T-cell (primary cell): ENCODE measurements around the gene PLA2G2A. TPM values are rescaled to one million over a fixed set of nuclear protein-coding genes. Genes with fewer than 3 reads are reported as not detected.
"Not testable (repeated sequence)": the region's sequence is repeated elsewhere in the genome, so short reads cannot be mapped to it uniquely, and the experiment has no call there.

Experiments used
- ATAC-seq, 4 experiments: fragments of 200-7000 bp in 3 of 4; fragments of 150-1000 bp in 1 of 4; cut with Tn5 transposase; replicated peaks in 1 of 4; 1 replicate in 3 of 4; 2 replicates in 1 of 4; pipeline ENCODE4 v1.10.0; 2021; ENCODE audit warnings: moderate library complexity in 3 of 4, mild to moderate bottlenecking in 2 of 4, moderate number of reproducible peaks in 1 of 4
- CTCF ChIA-PET, 2 donors: fragments of 300-600 bp; sonication (Branson Sonifier 250); formaldehyde crosslinking; loops; one replicate each; lab custom pipeline; 2022; ENCODE audit warnings: antibody characterized with exemption in 2 of 2; lab: Charles Lee
- POLR2A ChIA-PET, 2 donors: fragments of 300-600 bp; sonication (Branson Sonifier 250); formaldehyde crosslinking; loops; one replicate each; lab custom pipeline; 2022; ENCODE audit warnings: antibody characterized with exemption in 2 of 2; lab: Charles Lee
- DNase-seq, 35 experiments: peaks; one replicate each; pipeline versions ENCODE4 v3.0.0 to v3.0.0-alpha.2; 2013 to 2023
- H3K27ac ChIP-seq: one replicate; pipeline ENCODE4 v1.5.1; 2013; ENCODE audit warnings: low read length
- H3K27me3 ChIP-seq, 2 experiments: replicated peaks in 1 of 2; 1 replicate in 1 of 2; 2 replicates in 1 of 2; pipeline versions ENCODE4 v1.6.1 to v1.7.0; 2013; ENCODE audit warnings: low read length in 1 of 2, mixed read lengths in 1 of 2; ENCODE audit not compliant: control insufficient read depth in 2 of 2, insufficient read depth in 2 of 2; ENCODE audit errors: extremely low read depth in 1 of 2
- H3K36me3 ChIP-seq, 2 donors: 1 replicate in 1 of 2; 2 replicates in 1 of 2; pipeline versions ENCODE4 v1.6.1 to v1.7.0; 2013; ENCODE audit warnings: low read length in 1 of 2; ENCODE audit not compliant: control insufficient read depth in 2 of 2, insufficient read depth in 1 of 2; ENCODE audit errors: extremely low read depth in 1 of 2
- H3K4me1 ChIP-seq, 2 experiments: 1 replicate in 1 of 2; 2 replicates in 1 of 2; pipeline versions ENCODE4 v1.6.1 to v1.7.0; 2013; ENCODE audit warnings: low read length in 2 of 2, mixed read lengths in 1 of 2; ENCODE audit not compliant: insufficient read depth in 2 of 2, control insufficient read depth in 1 of 2; ENCODE audit errors: extremely low read depth in 1 of 2
- H3K4me3 ChIP-seq, 2 donors: 1 replicate in 1 of 2; 2 replicates in 1 of 2; pipeline versions ENCODE4 v1.5.1 to v1.7.0; 2013; ENCODE audit warnings: mild to moderate bottlenecking in 2 of 2, low read length in 1 of 2, moderate library complexity in 1 of 2; ENCODE audit not compliant: control insufficient read depth in 1 of 2; ENCODE audit errors: extremely low read depth in 1 of 2
- H3K9me3 ChIP-seq: 2 replicates; pipeline ENCODE4 v1.7.0; 2013
- H3K27ac Mint-ChIP-seq, 2 donors: one replicate each; pipeline ENCODE4 v1.8.0; 2020 to 2021; ENCODE audit warnings: mild to moderate bottlenecking in 2 of 2, mixed read lengths in 2 of 2
- H3K27me3 Mint-ChIP-seq, 2 donors: one replicate each; pipeline ENCODE4 v1.8.0; 2021 to 2022; ENCODE audit warnings: mixed read lengths in 2 of 2
- H3K36me3 Mint-ChIP-seq: one replicate; pipeline ENCODE4 v1.8.0; 2021; ENCODE audit warnings: mixed read lengths
- H3K4me1 Mint-ChIP-seq, 3 donors: one replicate each; pipeline ENCODE4 v1.8.0; 2020 to 2022; ENCODE audit warnings: mixed read lengths in 3 of 3, mild to moderate bottlenecking in 1 of 3
- H3K4me3 Mint-ChIP-seq, 3 donors: one replicate each; pipeline ENCODE4 v1.8.0; 2020 to 2022; ENCODE audit warnings: mild to moderate bottlenecking in 3 of 3, mixed read lengths in 3 of 3, moderate library complexity in 3 of 3
- H3K9me3 Mint-ChIP-seq, 3 donors: one replicate each; pipeline ENCODE4 v1.8.0; 2020 to 2022; ENCODE audit warnings: mixed read lengths in 3 of 3
- WGBS: methylation state at CpG from one replicate; pipeline ENCODE4 v1.1.5; 2013; ENCODE audit warnings: missing lambda C conversion rate; ENCODE audit not compliant: insufficient coverage; 5-methylcytosine and 5-hydroxymethylcytosine counted together
- total RNA-seq, 35 experiments: library from RNA in 6 of 35; stranded (reverse) in 6 of 35; fragments of 120-200 nt in 1 of 35; gene quantifications; one replicate each; pipeline versions ENCODE4 v1.2.1 to v1.2.4 and lab custom pipeline; 2013 to 2026

PLA2G2A gene
- total RNA-seq, 5 donors from 2014 or later (not counting 1 experiment from before 2014, with no cell fraction given) = not detected

- no peaks in the 10 kb centered on the region for H3K9me3 ChIP-seq
- Mint-ChIP-seq H3K4me1 (no peaks in the 10 kb centered on the region), H3K27me3 (peaks cover 37 to 50% of the 10 kb centered on the region in 2 donors), H3K9me3 (peaks cover 6 to 11% (median 8%) of the 10 kb centered on the region in 3 donors), H3K4me3 (no peak overlapping the region), H3K27ac (no peak overlapping the region), H3K36me3 (no peaks in the 10 kb centered on the region)
- ChIA-PET CTCF (no interaction called here), POLR2A (interaction anchor here in 1 of 2 donors (0.6 to 0.7 kb wide), 2 partner anchors 153 to 184 kb away, joined by 3 to 4 read pairs; no protein-coding TSS in a partner anchor)
- H3K4me1 ChIP-seq = no peaks in the 10 kb centered on the region
- H3K36me3 ChIP-seq = no peaks in the 10 kb centered on the region
- no peak for ATAC-seq
- WGBS = no CpG with 5 or more reads among the region's 1 CpG
- H3K4me3 ChIP-seq = no peak overlapping the region
- DNase-seq = no peak
- H3K27me3 ChIP-seq = peaks cover 0 to 10% of the 10 kb centered on the region in 2 experiments
- H3K27ac ChIP-seq = no peak overlapping the region
Measured at GRCh38 chr1:20009212-20009611, 29.8 kb upstream of the PLA2G2A start.

GRCh38 chr1:20008391-20008841, 29.0 kb upstream of the PLA2G2A start:
- H3K27me3 Mint-ChIP-seq = peaks cover 40 to 55% of the 10 kb centered on the region in 2 donors
- 60% methylated on average over 1 of the region's 2 CpGs for WGBS
- Histone ChIP-seq H3K4me1 (no peaks in the 10 kb centered on the region), H3K9me3 (no peaks in the 10 kb centered on the region), H3K36me3 (no peaks in the 10 kb centered on the region), H3K27me3 (peaks cover 0 to 10% of the 10 kb centered on the region in 2 experiments), H3K4me3 (no peak overlapping the region), H3K27ac (no peak overlapping the region)
- no peak overlapping the region for H3K4me3 Mint-ChIP-seq
- ATAC-seq (no peak), DNase-seq (no peak)
- ChIA-PET POLR2A (no interaction called here), CTCF (no interaction called here)
- H3K9me3 Mint-ChIP-seq = peaks cover 8 to 14% (median 9%) of the 10 kb centered on the region in 3 donors
- no peak overlapping the region for H3K27ac Mint-ChIP-seq
- H3K4me1 Mint-ChIP-seq = no peaks in the 10 kb centered on the region
- no peaks in the 10 kb centered on the region for H3K36me3 Mint-ChIP-seq

DNA sequence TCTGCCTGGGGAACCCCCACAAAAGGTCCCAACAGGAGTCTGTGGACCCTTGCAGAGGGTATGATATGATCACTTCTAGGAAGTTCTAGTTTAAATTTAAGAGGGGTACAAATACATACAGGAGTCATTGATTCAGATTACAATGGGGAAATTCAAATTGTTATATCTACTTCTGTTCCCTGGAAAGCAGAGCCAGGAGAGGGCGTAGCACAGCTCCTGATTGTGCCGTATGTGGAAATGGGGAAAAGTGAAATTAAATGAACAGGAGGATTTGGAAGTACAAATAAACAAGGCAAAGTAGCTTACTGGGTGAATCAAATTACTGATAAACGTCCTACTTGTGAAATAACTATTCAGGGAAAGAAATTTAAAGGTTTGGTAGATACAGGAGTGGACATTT, 19.4 kb upstream of the PLA2G2A start:
- H3K27ac Mint-ChIP-seq, H3K4me1 Mint-ChIP-seq, DNase-seq, H3K4me3 Mint-ChIP-seq, POLR2A ChIA-PET, H3K36me3 ChIP-seq, H3K27ac ChIP-seq, H3K4me1 ChIP-seq, H3K36me3 Mint-ChIP-seq, H3K4me3 ChIP-seq, ATAC-seq, CTCF ChIA-PET, H3K9me3 ChIP-seq: not testable (repeated sequence)
- peaks cover 0 to 21% of the 10 kb centered on the region in 2 experiments for H3K27me3 ChIP-seq
- H3K27me3 Mint-ChIP-seq = peaks cover 54 to 70% of the 10 kb centered on the region in 2 donors
- H3K9me3 Mint-ChIP-seq = peaks cover 4 to 12% (median 8%) of the 10 kb centered on the region in 3 donors
- WGBS = no CpG with 5 or more reads among the region's 3 CpGs

- ATAC-seq (no peak), DNase-seq (no peak)
- no peak overlapping the region for H3K27ac ChIP-seq
- H3K4me3 ChIP-seq = no peak overlapping the region
- H3K4me1 Mint-ChIP-seq = no peaks in the 10 kb centered on the region
- no peaks in the 10 kb centered on the region for H3K4me1 ChIP-seq
- H3K4me3 Mint-ChIP-seq = no peak overlapping the region
- no peaks in the 10 kb centered on the region for H3K36me3 ChIP-seq
- no peaks in the 10 kb centered on the region for H3K9me3 Mint-ChIP-seq
- POLR2A ChIA-PET = no interaction called here
- H3K27me3 Mint-ChIP-seq = peaks cover 47 to 52% of the 10 kb centered on the region in 2 donors
- peaks cover 0 to 18% of the 10 kb centered on the region in 2 experiments for H3K27me3 ChIP-seq
- no peaks in the 10 kb centered on the region for H3K36me3 Mint-ChIP-seq
- H3K9me3 ChIP-seq = no peaks in the 10 kb centered on the region
- no peak overlapping the region for H3K27ac Mint-ChIP-seq
- no CpG with 5 or more reads among the region's 2 CpGs for WGBS
- CTCF ChIA-PET = no interaction called here
Measured at GRCh38 chr1:19990689-19991088, 11.3 kb upstream of the PLA2G2A start.

- POLR2A ChIA-PET, H3K36me3 ChIP-seq, CTCF ChIA-PET, H3K4me1 Mint-ChIP-seq, ATAC-seq, H3K4me3 Mint-ChIP-seq, H3K9me3 Mint-ChIP-seq, H3K4me3 ChIP-seq, H3K27ac Mint-ChIP-seq, H3K4me1 ChIP-seq, H3K36me3 Mint-ChIP-seq, H3K9me3 ChIP-seq, H3K27ac ChIP-seq, DNase-seq: not testable (repeated sequence)
- peaks cover 0 to 13% of the 10 kb centered on the region in 2 experiments for H3K27me3 ChIP-seq
- H3K27me3 Mint-ChIP-seq = peaks cover 47 to 51% of the 10 kb centered on the region in 2 donors
- WGBS = 35% methylated on average over 6 of the region's 9 CpGs
Measured at GRCh38 chr1:19990182-19990582, 10.8 kb upstream of the PLA2G2A start.

DNA sequence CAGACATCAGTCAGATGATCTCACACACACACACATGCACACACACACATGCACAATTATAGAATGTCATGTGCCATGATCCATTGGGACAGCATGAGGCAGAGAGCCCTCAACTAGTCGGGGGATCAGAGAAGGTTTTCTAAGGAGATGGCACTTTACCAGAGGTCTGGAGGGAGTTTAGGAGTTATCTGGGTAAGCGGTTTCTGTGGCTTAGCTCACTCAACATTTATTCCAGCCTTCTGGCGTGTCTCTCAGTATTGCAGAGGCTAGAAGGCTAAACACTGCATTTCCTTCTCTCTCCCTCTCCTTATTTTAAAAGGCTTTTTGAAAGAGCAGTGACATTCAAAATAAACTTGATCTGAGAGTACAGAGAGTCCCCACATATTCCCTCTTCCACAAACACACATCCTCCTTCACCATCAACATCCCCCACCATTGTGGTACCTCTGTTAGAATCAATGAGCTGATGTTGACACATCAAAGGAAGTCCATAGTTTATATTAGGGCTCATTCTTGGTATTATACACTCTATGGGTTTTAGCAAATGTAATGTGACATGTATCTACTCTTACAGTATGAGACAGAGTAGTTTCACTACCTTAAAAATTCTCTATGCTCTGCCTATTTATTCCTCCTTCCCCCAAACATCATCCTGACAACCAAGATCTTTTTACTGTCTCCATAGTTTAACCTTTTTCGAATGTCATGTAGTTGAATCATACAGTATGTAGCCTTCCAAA, 9.0 kb upstream of the PLA2G2A start:
- ATAC-seq = no peak
- DNase-seq = no peak
- no peak overlapping the region for H3K27ac ChIP-seq
- H3K27me3 ChIP-seq = peaks cover 0 to 7% of the 10 kb centered on the region in 2 experiments
- H3K27me3 Mint-ChIP-seq = peaks cover 36 to 39% of the 10 kb centered on the region in 2 donors
- H3K36me3 Mint-ChIP-seq = no peaks in the 10 kb centered on the region
- no peaks in the 10 kb centered on the region for H3K9me3 ChIP-seq
- no peaks in the 10 kb centered on the region for H3K9me3 Mint-ChIP-seq
- CTCF ChIA-PET = no interaction called here
- H3K4me3 Mint-ChIP-seq = no peak overlapping the region
- no peak overlapping the region for H3K27ac Mint-ChIP-seq
- H3K4me1 ChIP-seq = no peaks in the 10 kb centered on the region
- H3K36me3 ChIP-seq = no peaks in the 10 kb centered on the region
- H3K4me1 Mint-ChIP-seq = no peaks in the 10 kb centered on the region
- no CpG with 5 or more reads among the region's 4 CpGs for WGBS
- POLR2A ChIA-PET = no interaction called here
- H3K4me3 ChIP-seq = no peak overlapping the region
